Measurements from ENCODE around the gene RNPS1. TPM values are rescaled to one million over a fixed set of nuclear protein-coding genes. Genes with fewer than 3 reads are reported as not detected.
A peak's percentile ranks its signal among the peaks of the same experiment; 100 is the strongest.

The RNPS1 gene
- total RNA-seq, 3 donors from 2014 or later = 412 to 481 (median 413) TPM

DNA sequence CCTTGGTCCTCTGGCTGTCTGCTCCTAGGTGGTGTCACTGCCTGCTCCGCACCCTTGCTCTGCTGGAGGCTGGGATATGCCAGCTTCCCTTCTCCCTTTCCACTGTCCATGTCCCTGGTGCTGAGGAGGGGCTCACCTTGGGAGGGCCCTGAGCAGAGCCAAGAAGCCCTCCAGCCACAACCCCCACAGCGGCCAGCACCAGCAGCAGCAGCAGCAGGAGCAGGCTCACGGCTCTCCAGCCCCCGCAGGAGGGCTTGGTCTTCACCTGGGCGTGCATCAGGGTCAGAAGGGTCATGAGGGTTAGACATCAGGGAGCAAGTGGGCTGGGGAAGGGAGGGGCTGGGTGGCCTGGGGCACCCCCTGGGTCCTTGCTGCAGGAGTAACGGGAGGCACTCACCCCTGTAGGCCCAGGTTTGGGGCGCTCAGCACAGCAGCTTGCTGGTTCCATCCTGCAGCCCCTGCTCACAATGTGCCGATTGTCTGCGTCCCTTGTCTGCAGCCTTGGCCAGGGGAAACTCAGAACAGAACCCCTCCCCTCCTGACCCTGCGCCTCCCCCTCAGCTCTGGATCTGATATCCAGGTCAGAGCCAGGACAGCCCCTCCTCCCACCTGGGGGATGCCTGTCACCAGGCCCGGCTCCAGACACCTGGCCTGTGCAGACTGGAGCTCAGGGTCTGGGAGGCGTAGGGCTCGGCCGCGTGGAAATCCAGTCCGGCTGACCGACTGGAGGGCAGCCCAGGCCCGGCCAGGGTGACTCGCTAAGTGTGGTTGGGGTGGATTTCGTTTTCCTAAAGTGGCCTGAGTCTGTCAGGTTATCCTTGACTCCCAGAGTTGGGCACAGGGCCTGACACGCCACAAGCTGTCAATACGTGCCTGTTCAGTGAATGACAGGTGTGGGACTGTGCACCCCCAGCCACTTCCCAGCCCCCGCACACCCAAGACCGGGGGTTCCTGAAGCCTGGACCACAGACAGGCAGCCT, 57.2 kb downstream of the RNPS1 start, which contains the start of gene BRICD5:
BRICD5 (minus strand) TSS at position 478 of the 980 bp plus-strand sequence; CDS start at position 448, 30 bp downstream.
- H3K27me3 Mint-ChIP-seq (ENCODE audit: low read depth) = no peaks in the 10 kb centered on the region
- no peak for ATAC-seq
- peaks cover 13% of the 10 kb centered on the region for H3K36me3 Mint-ChIP-seq (ENCODE audit: insufficient read depth)
- DNase-seq = no peak
- H3K4me3 Mint-ChIP-seq = no peak within 1 kb of the TSS
- no peaks in the 10 kb centered on the region for H3K9me3 Mint-ChIP-seq
- H3K4me1 Mint-ChIP-seq (ENCODE audit: low read depth) = peaks cover 27% of the 10 kb centered on the region

DNA sequence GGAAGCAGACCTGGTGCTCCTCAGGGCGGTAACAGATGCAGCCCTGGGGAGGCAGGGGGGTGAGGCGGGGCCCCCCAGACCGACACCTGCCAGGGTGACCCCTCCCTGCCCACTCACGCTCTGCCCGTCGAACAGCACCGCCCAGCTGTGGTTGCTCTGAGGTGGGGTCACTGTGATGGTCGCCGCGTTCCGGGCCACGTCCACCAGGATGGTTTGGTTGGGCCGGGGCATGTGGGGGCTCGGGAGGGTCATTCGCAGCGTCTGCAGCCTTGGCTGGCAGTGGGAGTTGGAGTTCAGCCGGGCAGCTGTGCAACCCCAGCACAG, 58.0 kb downstream of the RNPS1 start:
- H3K4me3 Mint-ChIP-seq = no peak overlapping the region
- DNase-seq (no peak), ATAC-seq (no peak)
- H3K9me3 Mint-ChIP-seq = no peaks in the 10 kb centered on the region
- peaks cover 13% of the 10 kb centered on the region for H3K36me3 Mint-ChIP-seq (ENCODE audit: insufficient read depth)
- no peaks in the 10 kb centered on the region for H3K27me3 Mint-ChIP-seq (ENCODE audit: low read depth)
- peaks cover 27% of the 10 kb centered on the region for H3K4me1 Mint-ChIP-seq (ENCODE audit: low read depth)

DNA sequence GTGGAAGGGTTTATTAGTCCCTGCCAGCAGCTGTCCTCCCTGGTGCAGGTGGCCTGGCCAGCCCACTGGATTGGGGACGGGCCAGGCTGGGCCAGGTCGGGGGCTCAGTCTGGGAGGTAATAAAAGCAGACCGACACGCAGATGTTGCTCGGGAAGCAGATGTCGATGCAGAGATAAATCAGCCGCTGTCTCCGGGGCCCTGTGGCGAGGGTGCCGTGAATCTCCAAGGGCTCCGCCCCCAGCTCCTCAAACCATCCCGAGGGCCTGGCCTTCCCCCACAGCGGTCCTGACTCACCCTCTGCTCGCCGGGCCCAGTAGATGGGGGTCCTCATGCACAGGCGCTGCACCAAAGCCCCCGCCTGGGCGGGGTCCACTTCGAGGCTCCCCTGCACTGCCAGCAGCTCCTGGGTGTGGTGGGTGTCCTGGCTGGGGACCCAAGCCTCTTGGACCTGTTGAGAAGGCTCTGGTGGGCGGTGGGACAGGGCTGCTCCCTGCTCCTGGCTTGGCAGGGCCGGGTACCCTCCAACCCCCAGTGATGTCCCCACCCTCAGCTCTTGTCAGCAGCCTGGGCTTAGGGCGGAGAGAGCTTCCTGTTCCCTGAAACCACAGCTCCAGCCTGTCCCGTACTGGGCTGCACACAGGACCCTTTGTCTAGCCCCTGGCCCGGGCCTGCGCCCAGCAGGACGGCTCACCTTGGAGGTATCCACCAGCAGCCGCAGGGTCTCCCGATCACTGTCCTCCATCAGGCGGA, 58.5 kb downstream of the RNPS1 start:
- H3K27me3 Mint-ChIP-seq (ENCODE audit: low read depth) = no peaks in the 10 kb centered on the region
- H3K9me3 Mint-ChIP-seq = no peaks in the 10 kb centered on the region
- H3K4me3 Mint-ChIP-seq = no peak overlapping the region
- ATAC-seq (no peak), DNase-seq (no peak)
- peaks cover 13% of the 10 kb centered on the region for H3K36me3 Mint-ChIP-seq (ENCODE audit: insufficient read depth)
- H3K4me1 Mint-ChIP-seq (ENCODE audit: low read depth) = peaks cover 30% of the 10 kb centered on the region

DNA sequence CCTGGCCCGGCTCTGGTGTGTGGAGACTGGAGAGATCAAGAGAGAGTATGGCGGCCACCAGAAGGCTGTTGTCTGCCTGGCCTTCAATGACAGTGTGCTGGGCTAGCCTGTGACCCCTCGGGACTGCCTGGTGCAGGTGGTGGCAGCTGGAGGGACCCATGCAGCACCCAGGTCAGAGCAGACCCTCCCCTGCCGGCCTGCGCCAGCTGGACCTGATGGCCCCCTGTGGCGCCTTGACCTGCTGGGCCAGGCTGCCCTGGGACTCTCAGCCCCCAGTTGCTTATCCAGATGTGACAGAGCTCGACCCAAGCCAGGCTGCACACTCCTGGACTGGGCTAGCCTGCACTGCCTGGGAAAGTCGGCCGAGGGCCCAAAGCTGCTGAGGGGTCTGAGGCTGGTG, 59.2 kb downstream of the RNPS1 start:
- Mint-ChIP-seq H3K36me3 (ENCODE audit: insufficient read depth) (peaks cover 13% of the 10 kb centered on the region), H3K27me3 (ENCODE audit: low read depth) (no peaks in the 10 kb centered on the region), H3K9me3 (no peaks in the 10 kb centered on the region), H3K4me3 (no peak overlapping the region), H3K4me1 (ENCODE audit: low read depth) (peaks cover 33% of the 10 kb centered on the region)
- no peak for DNase-seq
- no peak for ATAC-seq

DNA sequence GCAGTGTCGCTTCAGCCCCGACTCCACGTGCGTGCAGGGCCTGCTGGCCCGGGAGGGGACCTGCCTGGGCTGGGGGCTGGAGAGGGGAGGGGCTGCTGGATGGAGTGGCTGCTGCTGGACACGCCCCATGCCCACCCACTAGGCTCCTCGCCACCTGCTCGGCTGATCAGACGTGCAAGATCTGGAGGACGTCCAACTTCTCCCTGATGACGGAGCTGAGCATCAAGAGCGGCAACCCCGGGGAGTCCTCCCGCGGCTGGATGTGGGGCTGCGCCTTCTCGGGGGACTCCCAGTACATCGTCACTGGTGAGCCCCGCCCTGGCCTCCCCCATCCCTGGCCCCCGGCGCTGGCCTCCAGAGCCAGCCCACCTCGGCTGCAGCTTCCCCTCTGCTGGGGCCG, 59.6 kb downstream of the RNPS1 start:
- no peak for DNase-seq
- Mint-ChIP-seq H3K9me3 (no peaks in the 10 kb centered on the region), H3K36me3 (ENCODE audit: insufficient read depth) (peaks cover 13% of the 10 kb centered on the region), H3K4me3 (no peak overlapping the region), H3K27me3 (ENCODE audit: low read depth) (no peaks in the 10 kb centered on the region), H3K4me1 (ENCODE audit: low read depth) (peaks cover 33% of the 10 kb centered on the region)
- ATAC-seq = no peak

DNA sequence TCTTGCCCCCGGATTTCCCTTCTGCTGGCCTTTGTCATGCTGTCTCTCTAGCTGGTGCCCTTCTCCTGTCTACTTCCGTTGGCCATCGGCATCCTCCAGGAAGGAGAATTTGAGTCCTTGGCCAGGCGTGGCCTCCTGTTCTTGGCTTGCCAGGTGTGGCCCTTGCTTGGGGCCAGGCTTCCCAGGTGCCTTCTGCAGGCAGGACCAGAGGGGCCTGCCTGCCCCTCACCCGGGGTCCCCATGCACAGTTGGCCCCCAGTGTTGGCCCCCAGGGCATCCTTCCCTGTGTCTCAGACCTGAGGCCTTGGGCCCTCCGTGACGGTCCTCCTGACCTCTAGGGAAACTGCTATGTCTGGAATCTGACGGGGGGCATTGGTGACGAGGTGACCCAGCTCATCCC, 60.1 kb downstream of the RNPS1 start:
- DNase-seq (no peak), ATAC-seq (no peak)
- no peaks in the 10 kb centered on the region for H3K9me3 Mint-ChIP-seq
- peaks cover 13% of the 10 kb centered on the region for H3K36me3 Mint-ChIP-seq (ENCODE audit: insufficient read depth)
- H3K27me3 Mint-ChIP-seq (ENCODE audit: low read depth) = no peaks in the 10 kb centered on the region
- peaks cover 29% of the 10 kb centered on the region for H3K4me1 Mint-ChIP-seq (ENCODE audit: low read depth)
- H3K4me3 Mint-ChIP-seq = peak overlapping the region; percentile 84

DNA sequence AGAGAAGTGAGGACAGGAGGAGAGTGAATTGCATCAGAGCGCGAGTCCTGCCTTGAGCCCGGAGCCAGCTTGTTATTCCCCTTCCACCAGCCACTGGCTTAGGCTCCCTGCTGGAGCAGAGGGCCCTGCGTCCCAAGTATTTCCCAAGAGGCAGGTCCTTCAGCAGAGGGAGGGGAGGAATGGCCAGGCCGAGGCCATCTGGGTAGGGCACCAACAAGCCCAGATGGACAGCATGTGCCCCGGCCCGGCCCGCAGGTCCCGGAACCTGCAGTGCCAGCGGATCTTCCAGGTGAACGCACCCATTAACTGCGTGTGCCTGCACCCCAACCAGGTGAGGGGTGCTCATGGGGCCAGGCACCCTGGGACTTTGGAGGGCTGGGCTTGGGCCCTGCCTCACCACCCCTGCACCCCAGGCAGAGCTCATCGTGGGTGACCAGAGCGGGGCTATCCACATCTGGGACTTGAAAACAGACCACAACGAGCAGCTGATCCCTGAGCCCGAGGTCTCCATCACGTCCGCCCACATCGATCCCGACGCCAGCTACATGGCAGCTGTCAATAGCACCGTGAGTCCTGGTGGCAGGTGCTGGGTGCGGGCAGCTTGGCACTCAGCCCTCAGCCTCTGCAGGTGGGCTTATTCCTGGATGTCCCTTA, 61.0 kb downstream of the RNPS1 start:
- Mint-ChIP-seq H3K36me3 (ENCODE audit: insufficient read depth) (peaks cover 10% of the 10 kb centered on the region), H3K27me3 (ENCODE audit: low read depth) (no peaks in the 10 kb centered on the region), H3K4me1 (ENCODE audit: low read depth) (peaks cover 23% of the 10 kb centered on the region), H3K9me3 (no peaks in the 10 kb centered on the region), H3K4me3 (peak overlapping the region; percentile 84)
- no peak for ATAC-seq
- DNase-seq = no peak

DNA sequence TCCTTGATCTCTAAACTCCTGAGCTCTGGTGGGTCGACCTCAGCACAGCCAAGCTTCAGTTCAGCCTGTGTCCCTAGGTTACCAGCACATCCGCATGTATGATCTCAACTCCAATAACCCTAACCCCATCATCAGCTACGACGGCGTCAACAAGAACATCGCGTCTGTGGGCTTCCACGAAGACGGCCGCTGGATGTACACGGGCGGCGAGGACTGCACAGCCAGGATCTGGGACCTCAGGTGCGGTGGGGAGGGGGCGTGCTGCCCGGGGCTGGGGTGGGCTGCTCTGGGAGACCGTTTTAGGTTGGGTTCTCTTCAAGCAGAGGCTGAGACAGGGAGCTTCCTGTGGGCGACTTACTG, 61.5 kb downstream of the RNPS1 start:
- H3K4me1 Mint-ChIP-seq (ENCODE audit: low read depth) = peaks cover 23% of the 10 kb centered on the region
- no peaks in the 10 kb centered on the region for H3K27me3 Mint-ChIP-seq (ENCODE audit: low read depth)
- no peak for DNase-seq
- ATAC-seq = no peak
- peaks cover 7% of the 10 kb centered on the region for H3K36me3 Mint-ChIP-seq (ENCODE audit: insufficient read depth)
- H3K4me3 Mint-ChIP-seq = peak overlapping the region; percentile 84
- H3K9me3 Mint-ChIP-seq = no peaks in the 10 kb centered on the region

DNA sequence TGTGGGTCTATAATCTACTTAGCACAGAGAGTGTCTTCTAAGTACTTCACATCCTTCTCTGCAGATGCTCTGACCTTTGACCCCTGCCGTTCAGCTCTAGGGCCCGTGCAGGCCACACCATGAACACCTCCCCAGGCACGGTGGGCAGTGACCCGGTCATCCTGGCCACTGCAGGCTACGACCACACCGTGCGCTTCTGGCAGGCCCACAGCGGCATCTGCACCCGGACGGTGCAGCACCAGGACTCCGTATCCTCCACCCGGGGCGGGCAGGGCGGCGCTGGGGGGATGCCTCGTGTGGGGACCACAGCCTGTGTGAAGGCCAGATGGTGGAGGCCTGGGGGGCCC, 62.0 kb downstream of the RNPS1 start:
- Mint-ChIP-seq H3K9me3 (no peaks in the 10 kb centered on the region), H3K27me3 (ENCODE audit: low read depth) (no peaks in the 10 kb centered on the region), H3K4me1 (ENCODE audit: low read depth) (peaks cover 23% of the 10 kb centered on the region), H3K4me3 (peak overlapping the region; percentile 84), H3K36me3 (ENCODE audit: insufficient read depth) (peaks cover 7% of the 10 kb centered on the region)
- ATAC-seq (peak in 1 of 2 donors; percentile 12), DNase-seq (no peak)

DNA sequence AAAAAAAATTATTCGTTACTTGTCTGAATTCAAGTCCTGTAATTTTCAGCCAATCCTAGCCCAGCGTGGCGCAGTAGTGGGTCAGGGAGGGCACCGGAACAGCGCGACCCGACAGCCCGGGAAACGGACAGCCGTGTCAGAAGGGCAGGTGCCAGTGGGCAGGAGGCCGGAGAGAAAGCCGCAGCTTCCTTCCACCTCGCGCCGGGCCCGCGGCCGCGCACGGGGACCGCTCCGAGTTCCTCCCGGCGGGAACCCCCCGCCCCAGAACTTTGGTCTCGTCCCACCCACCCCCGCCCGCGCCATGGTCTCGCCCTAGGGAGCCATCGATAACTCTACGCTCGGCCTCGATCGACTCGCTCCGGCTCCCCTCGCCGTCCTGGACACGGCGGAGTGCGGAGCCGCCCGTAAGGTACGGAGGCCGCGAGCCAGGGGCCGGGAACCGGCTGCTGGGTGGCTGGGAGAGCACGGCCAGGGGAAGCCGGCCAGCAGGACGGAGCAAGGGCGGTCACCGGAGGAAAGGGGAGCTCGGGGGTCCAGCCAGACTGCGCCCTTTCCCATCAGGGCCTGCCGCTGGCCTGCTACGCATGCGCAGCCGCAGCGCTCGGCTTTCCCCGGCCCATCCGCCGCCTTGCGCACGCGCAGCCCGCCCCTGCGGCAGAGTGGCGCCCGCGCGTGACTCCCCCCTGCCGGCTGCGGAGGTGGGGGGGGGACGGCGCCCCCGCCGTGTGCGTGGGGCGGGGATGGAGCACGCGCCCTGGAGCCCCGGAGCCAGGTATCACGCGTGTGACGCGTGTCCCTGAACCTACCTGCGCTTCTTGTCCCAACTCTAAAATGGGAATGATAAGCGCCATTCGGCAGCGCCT, 62.6 kb downstream of the RNPS1 start, which contains the start of gene MLST8:
MLST8 (plus strand) TSS at position 351 of the 863 bp plus-strand sequence. CDS start 632 bp downstream, outside the sequence.
- no peaks in the 10 kb centered on the region for H3K27me3 Mint-ChIP-seq (ENCODE audit: low read depth)
- DNase-seq = peak; percentile 89
- H3K36me3 Mint-ChIP-seq (ENCODE audit: insufficient read depth) = peaks cover 7% of the 10 kb centered on the region
- ATAC-seq = peak; percentile 79 to 81
- peaks cover 23% of the 10 kb centered on the region for H3K4me1 Mint-ChIP-seq (ENCODE audit: low read depth)
- H3K9me3 Mint-ChIP-seq = no peaks in the 10 kb centered on the region
- H3K4me3 Mint-ChIP-seq = peak within 1 kb of the TSS; percentile 84

DNA sequence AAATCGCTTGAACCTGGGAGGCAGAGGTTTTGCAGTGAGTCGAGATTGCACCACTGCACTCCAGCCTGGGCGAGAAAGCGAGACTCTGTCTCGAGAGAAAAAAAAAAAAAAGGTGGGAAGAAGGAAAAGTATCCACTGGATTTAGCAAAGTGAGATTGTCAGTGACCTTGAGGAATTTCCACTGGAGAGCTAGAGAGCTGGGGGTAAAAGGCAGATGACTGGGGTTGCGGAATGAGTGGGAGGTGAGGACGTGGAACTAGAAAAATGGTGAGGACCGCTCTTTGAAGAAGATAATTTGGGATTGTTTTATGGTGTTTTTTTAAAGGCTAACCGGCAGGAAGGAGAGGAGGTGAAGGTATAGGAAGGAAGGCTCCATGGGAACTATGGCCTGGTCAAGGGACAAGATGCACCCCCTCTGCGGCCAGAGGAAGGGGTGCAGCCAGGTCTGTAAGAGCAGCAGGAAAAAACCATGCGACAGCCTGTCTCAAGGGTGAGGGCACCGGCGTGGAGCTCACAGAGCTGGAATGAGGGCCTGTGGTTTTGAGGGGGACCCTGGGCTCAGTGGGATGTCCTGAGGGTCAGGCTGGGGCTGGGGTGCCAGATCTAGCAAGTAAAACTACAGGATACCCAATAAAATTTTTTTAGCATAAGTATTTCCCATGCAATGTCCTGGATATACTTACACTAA, 63.4 kb downstream of the RNPS1 start:
- Mint-ChIP-seq H3K4me3 (peak overlapping the region; percentile 68), H3K27me3 (ENCODE audit: low read depth) (no peaks in the 10 kb centered on the region), H3K9me3 (no peaks in the 10 kb centered on the region), H3K36me3 (ENCODE audit: insufficient read depth) (peaks cover 7% of the 10 kb centered on the region), H3K4me1 (ENCODE audit: low read depth) (peaks cover 23% of the 10 kb centered on the region)
- ATAC-seq (no peak), DNase-seq (no peak)
